Liver (tissue), 9 donors: Measurements from ENCODE around the gene LTV1. TPM values are rescaled to one million over a fixed set of nuclear protein-coding genes. Genes with fewer than 3 reads are reported as not detected.
"Not testable (repeated sequence)": the region's sequence is repeated elsewhere in the genome, so short reads cannot be mapped to it uniquely, and the experiment has no call there.

ENCODE experiments used
- DNase-seq: peaks from one replicate; pipeline ENCODE4 v3.0.0-alpha.2; 2017; ENCODE audit warnings: low spot score
- H3K27ac ChIP-seq, 2 donors: one replicate each; pipeline ENCODE4 v1.7.0; 2013; ENCODE audit warnings: inconsistent platforms in 2 of 2, low read length in 2 of 2, control low read depth in 1 of 2, low read depth in 1 of 2, mild to moderate bottlenecking in 1 of 2
- H3K27me3 ChIP-seq, 4 donors: one replicate each; pipeline versions ENCODE4 v1.6.1 to v1.7.0; 2013; ENCODE audit warnings: low read length in 3 of 4, inconsistent platforms in 1 of 4, mild to moderate bottlenecking in 1 of 4, moderate library complexity in 1 of 4; ENCODE audit not compliant: control insufficient read depth in 4 of 4, insufficient read depth in 4 of 4
- H3K36me3 ChIP-seq, 4 donors: one replicate each; pipeline versions ENCODE4 v1.6.1 to v1.7.0; 2013; ENCODE audit warnings: low read length in 3 of 4, mild to moderate bottlenecking in 3 of 4, low read depth in 1 of 4, moderate library complexity in 1 of 4; ENCODE audit not compliant: control insufficient read depth in 4 of 4, insufficient read depth in 3 of 4
- H3K4me1 ChIP-seq, 4 donors: one replicate each; pipeline versions ENCODE4 v1.6.1 to v1.7.0; 2013; ENCODE audit warnings: low read length in 3 of 4, mild to moderate bottlenecking in 3 of 4, moderate library complexity in 1 of 4; ENCODE audit not compliant: control insufficient read depth in 4 of 4, insufficient read depth in 4 of 4
- H3K4me3 ChIP-seq, 3 donors: one replicate each; pipeline versions ENCODE4 v1.6.1 to v1.7.0; 2013; ENCODE audit warnings: low read length in 3 of 3, control low read depth in 1 of 3, low read depth in 1 of 3, mild to moderate bottlenecking in 1 of 3
- H3K9ac ChIP-seq, 2 donors: one replicate each; pipeline ENCODE4 v1.7.0; 2013; ENCODE audit warnings: low read length in 2 of 2, mild to moderate bottlenecking in 2 of 2, moderate library complexity in 2 of 2, control low read depth in 1 of 2, low read depth in 1 of 2
- H3K9me3 ChIP-seq, 4 donors: one replicate each; pipeline versions ENCODE4 v1.6.1 to v1.7.0; 2013; ENCODE audit warnings: low read length in 3 of 4; ENCODE audit not compliant: control insufficient read depth in 4 of 4
- EGR1 ChIP-seq, 2 donors: IDR thresholded peaks; 2 replicates each; pipeline ENCODE4 v1.6.1; 2016 to 2018; ENCODE audit warnings: antibody characterized with exemption in 2 of 2, low read depth in 2 of 2
- FOXA1 ChIP-seq: IDR thresholded peaks from 2 replicates; pipeline ENCODE4 v1.6.1; 2016; ENCODE audit warnings: antibody characterized with exemption
- FOXA2 ChIP-seq: IDR thresholded peaks from 2 replicates; pipeline ENCODE4 v1.6.1; 2016; ENCODE audit warnings: antibody characterized with exemption
- GABPA ChIP-seq, 2 donors: IDR thresholded peaks in 1 of 2; conservative IDR thresholded peaks in 1 of 2; 2 replicates each; pipeline ENCODE4 v1.6.1; 2016; ENCODE audit warnings: antibody characterized with exemption in 2 of 2, mild to moderate bottlenecking in 1 of 2, moderate library complexity in 1 of 2
- HNF4A ChIP-seq, 2 donors: conservative IDR thresholded peaks; 2 replicates each; pipeline ENCODE4 v1.6.1; 2016; ENCODE audit warnings: antibody characterized with exemption in 2 of 2, mild to moderate bottlenecking in 2 of 2
- HNF4G ChIP-seq: IDR thresholded peaks from 2 replicates; pipeline ENCODE4 v1.6.1; 2016; ENCODE audit warnings: antibody characterized with exemption
- JUND ChIP-seq, 2 donors: IDR thresholded peaks; 2 replicates each; pipeline ENCODE4 v1.6.1; 2016; ENCODE audit warnings: antibody characterized with exemption in 2 of 2
- NR2F2 ChIP-seq: IDR thresholded peaks from 2 replicates; pipeline ENCODE4 v1.6.1; 2016; ENCODE audit warnings: antibody characterized with exemption
- RAD21 ChIP-seq, 2 donors: IDR thresholded peaks; 2 replicates each; pipeline ENCODE4 v1.6.1; 2016; ENCODE audit warnings: antibody characterized with exemption in 2 of 2, mild to moderate bottlenecking in 2 of 2
- RXRA ChIP-seq, 2 donors: IDR thresholded peaks; 2 replicates each; pipeline ENCODE4 v1.6.1; 2017 to 2018; ENCODE audit warnings: antibody characterized with exemption in 2 of 2, mild to moderate bottlenecking in 1 of 2
- SP1 ChIP-seq: IDR thresholded peaks from 2 replicates; pipeline ENCODE4 v1.6.1; 2018; ENCODE audit warnings: antibody characterized with exemption, mild to moderate bottlenecking
- TAF1 ChIP-seq: conservative IDR thresholded peaks from 2 replicates; pipeline ENCODE4 v1.6.1; 2016; ENCODE audit warnings: antibody characterized with exemption, mild to moderate bottlenecking
- YY1 ChIP-seq: IDR thresholded peaks from 2 replicates; pipeline ENCODE4 v1.6.1; 2016; ENCODE audit warnings: antibody characterized with exemption, mild to moderate bottlenecking
- WGBS: extraction: QIAGEN DNeasy Blood & Tissue Kit; methylation state at CpG from one replicate; pipeline ENCODE4 v1.1.7; 2013; 5-methylcytosine and 5-hydroxymethylcytosine counted together
- polyA plus RNA-seq, 2 donors: library from polyadenylated mRNA; stranded (reverse) in 1 of 2; unstranded in 1 of 2; fragments of 200-250 nt in 1 of 2; fragments of >200 nt in 1 of 2; fragmentation: Nextera tagmentation in 1 of 2; extraction: Ambion mirVana in 1 of 2; gene quantifications; one replicate each; pipeline versions ENCODE4 v1.2.1 to v1.2.3, GENCODE V29; 2013 to 2015
- total RNA-seq, 2 donors: library from RNA; depleted of rRNA; stranded (reverse); fragments of >200 nt; gene quantifications; one replicate each; pipeline ENCODE4 v1.2.3, GENCODE V29; 2014
- TF ChIP-seq, protein P1 (sequence below): IDR thresholded peaks from 2 replicates; pipeline ENCODE4 v1.6.1; 2016; ENCODE audit warnings: antibody characterized with exemption
- TF ChIP-seq, protein P2 (sequence below): IDR thresholded peaks from 2 replicates; pipeline ENCODE4 v1.6.1; 2016; ENCODE audit warnings: antibody characterized with exemption
- TF ChIP-seq, protein P3 (sequence below): IDR thresholded peaks from 2 replicates; pipeline ENCODE4 v1.6.1; 2016; ENCODE audit warnings: antibody characterized with exemption
- TF ChIP-seq, protein P4 (sequence below): fragments of 150-350 bp; IDR thresholded peaks from 2 replicates; pipeline ENCODE4 v1.5.1; 2017; ENCODE audit warnings: improper control_type of control experiment, low read depth, low read length; ENCODE audit not compliant: missing input control
- donor health status: healthy.
- donor health status: healthy.
- donor health status: healthy.
- donor health status: healthy.
- donor health status: healthy.

The LTV1 gene
- total and polyA plus RNA-seq, 4 donors: 8.7 to 14.5 (median 13.1) TPM

DNA sequence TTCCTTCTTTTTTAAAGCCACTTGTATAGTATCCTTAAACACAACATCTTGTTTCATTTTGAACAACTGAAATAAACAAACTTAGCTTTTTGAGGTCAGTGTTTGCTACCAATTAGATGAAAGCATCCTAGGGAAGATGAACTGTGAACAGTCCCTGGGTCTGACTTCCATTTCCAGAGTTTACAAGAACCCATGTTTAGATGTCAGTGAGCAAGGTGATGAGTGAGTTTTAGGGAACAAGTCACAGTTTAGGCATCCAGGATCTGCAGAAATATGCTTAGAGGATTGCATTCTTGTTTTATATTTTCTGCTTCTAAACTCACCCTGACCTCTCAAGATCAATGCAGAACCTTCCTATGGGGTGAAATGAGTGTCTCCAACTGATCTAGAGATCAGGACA lies 24.1 kb downstream of the LTV1 start:
- Histone ChIP-seq H3K4me1 (no peaks in the 10 kb centered on the region), H3K9me3 (no peaks in the 10 kb centered on the region), H3K27me3 (no peaks in the 10 kb centered on the region), H3K36me3 (peaks cover 5 to 28% (median 19%) of the 10 kb centered on the region in 4 donors), H3K9ac (no peak overlapping the region), H3K4me3 (no peak overlapping the region), H3K27ac (no peak overlapping the region)
- TF ChIP-seq, protein P1, sequence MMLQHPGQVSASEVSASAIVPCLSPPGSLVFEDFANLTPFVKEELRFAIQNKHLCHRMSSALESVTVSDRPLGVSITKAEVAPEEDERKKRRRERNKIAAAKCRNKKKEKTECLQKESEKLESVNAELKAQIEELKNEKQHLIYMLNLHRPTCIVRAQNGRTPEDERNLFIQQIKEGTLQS: no peak
- TF ChIP-seq, protein P2, sequence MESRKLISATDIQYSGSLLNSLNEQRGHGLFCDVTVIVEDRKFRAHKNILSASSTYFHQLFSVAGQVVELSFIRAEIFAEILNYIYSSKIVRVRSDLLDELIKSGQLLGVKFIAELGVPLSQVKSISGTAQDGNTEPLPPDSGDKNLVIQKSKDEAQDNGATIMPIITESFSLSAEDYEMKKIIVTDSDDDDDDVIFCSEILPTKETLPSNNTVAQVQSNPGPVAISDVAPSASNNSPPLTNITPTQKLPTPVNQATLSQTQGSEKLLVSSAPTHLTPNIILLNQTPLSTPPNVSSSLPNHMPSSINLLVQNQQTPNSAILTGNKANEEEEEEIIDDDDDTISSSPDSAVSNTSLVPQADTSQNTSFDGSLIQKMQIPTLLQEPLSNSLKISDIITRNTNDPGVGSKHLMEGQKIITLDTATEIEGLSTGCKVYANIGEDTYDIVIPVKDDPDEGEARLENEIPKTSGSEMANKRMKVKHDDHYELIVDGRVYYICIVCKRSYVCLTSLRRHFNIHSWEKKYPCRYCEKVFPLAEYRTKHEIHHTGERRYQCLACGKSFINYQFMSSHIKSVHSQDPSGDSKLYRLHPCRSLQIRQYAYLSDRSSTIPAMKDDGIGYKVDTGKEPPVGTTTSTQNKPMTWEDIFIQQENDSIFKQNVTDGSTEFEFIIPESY: no peak
- no peak for TF ChIP-seq GABPA (IDR thresholded peaks at IDR 0.05 in 1 of 2, conservative IDR thresholded peaks at IDR 0.05 in 1 of 2)
- TF ChIP-seq FOXA2: no peak
- TF ChIP-seq, protein P3, sequence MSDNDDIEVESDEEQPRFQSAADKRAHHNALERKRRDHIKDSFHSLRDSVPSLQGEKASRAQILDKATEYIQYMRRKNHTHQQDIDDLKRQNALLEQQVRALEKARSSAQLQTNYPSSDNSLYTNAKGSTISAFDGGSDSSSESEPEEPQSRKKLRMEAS: no peak
- TF ChIP-seq, protein P4, sequence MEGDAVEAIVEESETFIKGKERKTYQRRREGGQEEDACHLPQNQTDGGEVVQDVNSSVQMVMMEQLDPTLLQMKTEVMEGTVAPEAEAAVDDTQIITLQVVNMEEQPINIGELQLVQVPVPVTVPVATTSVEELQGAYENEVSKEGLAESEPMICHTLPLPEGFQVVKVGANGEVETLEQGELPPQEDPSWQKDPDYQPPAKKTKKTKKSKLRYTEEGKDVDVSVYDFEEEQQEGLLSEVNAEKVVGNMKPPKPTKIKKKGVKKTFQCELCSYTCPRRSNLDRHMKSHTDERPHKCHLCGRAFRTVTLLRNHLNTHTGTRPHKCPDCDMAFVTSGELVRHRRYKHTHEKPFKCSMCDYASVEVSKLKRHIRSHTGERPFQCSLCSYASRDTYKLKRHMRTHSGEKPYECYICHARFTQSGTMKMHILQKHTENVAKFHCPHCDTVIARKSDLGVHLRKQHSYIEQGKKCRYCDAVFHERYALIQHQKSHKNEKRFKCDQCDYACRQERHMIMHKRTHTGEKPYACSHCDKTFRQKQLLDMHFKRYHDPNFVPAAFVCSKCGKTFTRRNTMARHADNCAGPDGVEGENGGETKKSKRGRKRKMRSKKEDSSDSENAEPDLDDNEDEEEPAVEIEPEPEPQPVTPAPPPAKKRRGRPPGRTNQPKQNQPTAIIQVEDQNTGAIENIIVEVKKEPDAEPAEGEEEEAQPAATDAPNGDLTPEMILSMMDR: no peak
- no peak for TF ChIP-seq HNF4A (conservative IDR thresholded peaks at IDR 0.05)
- TF ChIP-seq TAF1: no peak
- no peak for TF ChIP-seq NR2F2
- no peak for TF ChIP-seq FOXA1
- TF ChIP-seq YY1: no peak
- no peak for TF ChIP-seq SP1
- TF ChIP-seq JUND (IDR thresholded peaks at IDR 0.05): no peak
- no peak for TF ChIP-seq EGR1 (IDR thresholded peaks at IDR 0.05; ENCODE audit: low read depth in 2 of 2)
- no peak for TF ChIP-seq RXRA (IDR thresholded peaks at IDR 0.05)
- no peak for TF ChIP-seq HNF4G
- no peak for TF ChIP-seq RAD21 (IDR thresholded peaks at IDR 0.05)
- no peak for DNase-seq

DNA sequence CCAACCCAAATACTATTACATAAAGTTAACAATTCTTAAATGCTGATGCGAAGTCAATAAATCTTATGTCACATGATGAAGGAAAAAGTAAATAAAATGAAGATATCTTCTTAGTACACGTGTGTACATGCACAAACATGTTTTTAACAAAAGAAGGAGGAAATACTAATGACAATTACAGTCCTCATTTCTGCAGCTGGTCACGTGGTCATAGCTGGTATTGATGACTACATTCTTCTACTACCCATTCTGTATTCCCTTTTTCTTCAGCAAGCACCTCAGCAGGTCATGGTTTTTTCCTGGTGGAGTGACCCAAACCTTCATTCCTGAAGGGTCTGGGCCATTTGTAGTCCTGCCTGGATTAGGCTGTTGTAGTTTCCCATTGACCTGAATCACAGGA lies 25.7 kb downstream of the LTV1 start:
- not testable (repeated sequence) for H3K9ac ChIP-seq, H3K4me1 ChIP-seq, H3K4me3 ChIP-seq, H3K9me3 ChIP-seq, DNase-seq, H3K27me3 ChIP-seq, H3K27ac ChIP-seq
- WGBS: 92% methylated on average over 3 of the region's 3 CpGs
- H3K36me3 ChIP-seq: peaks cover 2 to 15% (median 7%) of the 10 kb centered on the region in 4 donors

DNA sequence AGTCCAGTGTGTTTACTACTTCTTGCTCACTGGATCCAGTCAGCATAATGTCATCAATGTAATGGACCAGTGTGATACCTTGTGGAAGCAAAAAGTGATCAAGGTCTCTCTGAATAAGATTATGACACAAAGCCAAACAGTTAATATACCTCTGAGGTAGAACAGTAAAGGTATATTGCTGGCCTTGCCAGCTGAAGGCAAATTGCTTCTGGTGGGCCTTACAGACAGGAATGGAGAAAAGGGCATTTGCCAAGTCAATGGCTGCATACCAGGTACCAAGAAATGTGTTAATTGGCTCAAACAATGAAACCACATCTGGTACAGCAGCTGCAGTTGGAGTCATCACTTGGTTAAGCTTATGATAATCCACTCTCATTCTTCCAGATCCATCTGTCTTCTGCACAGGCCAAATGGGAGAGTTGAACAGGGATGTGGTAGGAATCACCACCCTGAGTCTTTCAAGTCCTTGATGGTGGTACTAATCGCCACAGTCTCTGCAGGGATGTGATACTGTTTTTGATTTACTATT lies 28.1 kb downstream of the LTV1 start:
- WGBS: 96% methylated on average over 1 of the region's 1 CpG
- H3K4me1 ChIP-seq, H3K9ac ChIP-seq, DNase-seq, H3K4me3 ChIP-seq, H3K27ac ChIP-seq, H3K27me3 ChIP-seq, H3K9me3 ChIP-seq, H3K36me3 ChIP-seq: not testable (repeated sequence)
